ENCODE results near the gene MARCKS.

- TF ChIP-seq CTCF (IDR thresholded peaks at IDR 0.05; ENCODE audit: borderline replicate concordance, extremely low read depth, low read length, poor library complexity, severe bottlenecking), result no peak
- TF ChIP-seq EZH2 (IDR thresholded peaks at IDR 0.05; ENCODE audit: borderline replicate concordance, low read depth, low read length, severe bottlenecking), result no peak
These were observed 16.0 kb downstream of the MARCKS start for GRCh38 chr6:113873043-113873667.

All from DND-41 (cell line).